A549 (cell line): Measurements from ENCODE around the gene STIM1. TPM values are rescaled to one million over a fixed set of nuclear protein-coding genes. Genes with fewer than 3 reads are reported as not detected.
"Not testable (repeated sequence)": the region's sequence is repeated elsewhere in the genome, so short reads cannot be mapped to it uniquely, and the experiment has no call there.

Experiments
- ATAC-seq, 2 experiments: fragments of 200-7000 bp in 1 of 2; fragments of >200 bp in 1 of 2; cut with Nextera tagmentation in 1 of 2; cut with Tn5 transposase in 1 of 2; 3 replicates each; pipeline versions ENCODE4 v1.8.0 to v1.9.1; 2018 to 2020; ENCODE audit warnings: mild to moderate bottlenecking in 1 of 2, moderate library complexity in 1 of 2
- CTCF ChIA-PET: fragments of 300-600 bp; sonication (Branson Sonifier 250); formaldehyde crosslinking; extraction: SDS; loops from one replicate; lab custom pipeline; 2021; ENCODE audit warnings: antibody characterized with exemption, inconsistent platforms; lab: Yijun Ruan, JAX
- POLR2A ChIA-PET: fragments of 350-600 bp; formaldehyde crosslinking; extraction: SDS; loops from one replicate; lab custom pipeline; 2021; ENCODE audit warnings: antibody characterized with exemption, inconsistent platforms; lab: Yijun Ruan, JAX
- DNase-seq, 2 experiments: peaks; one replicate each; pipeline versions ENCODE4 v3.0.0 to v3.0.0-alpha.2; 2011 to 2016; ENCODE audit warnings: low read depth in 1 of 2, low spot score in 1 of 2
- FAIRE-seq: peaks from 2 replicates; lab custom pipeline; 2011; peaks lifted over from hg19 to GRCh38; lab: Jason Lieb, UNC
- H3K27ac ChIP-seq, 2 experiments: fragments of >200 bp; sonication (Bioruptor Twin); formaldehyde crosslinking; 3 replicates each; pipeline ENCODE4 v1.5.1; 2016 to 2017
- H3K4me1 ChIP-seq: fragments of >200 bp; sonication (Bioruptor Twin); formaldehyde crosslinking; 3 replicates; pipeline ENCODE4 v1.6.1; 2016
- H3K4me2 ChIP-seq: fragments of >200 bp; sonication (Bioruptor Twin); formaldehyde crosslinking; 3 replicates; pipeline ENCODE4 v1.6.1; 2016
- H3K4me3 ChIP-seq: fragments of >200 bp; sonication (Bioruptor Twin); formaldehyde crosslinking; 3 replicates; pipeline ENCODE4 v1.5.1; 2016
- H3K9me3 ChIP-seq: fragments of >200 bp; sonication (Bioruptor Twin); formaldehyde crosslinking; 3 replicates; pipeline ENCODE4 v1.6.1; 2016
- CBX2 ChIP-seq: fragments of 200-600 bp; sonication (generic); IDR thresholded peaks from 2 replicates; pipeline ENCODE4 v1.6.1; 2016; ENCODE audit warnings: low read depth, mild to moderate bottlenecking, borderline replicate concordance
- CEBPB ChIP-seq, 2 experiments: fragments of >200 bp in 1 of 2; sonication (Bioruptor Twin) in 1 of 2; formaldehyde crosslinking in 1 of 2; IDR thresholded peaks; 2 replicates each; pipeline ENCODE4 v1.6.1; 2012 to 2016
- EHMT2 ChIP-seq: fragments of 200-600 bp; sonication (generic); IDR thresholded peaks from 2 replicates; pipeline ENCODE4 v1.6.1; 2016; ENCODE audit warnings: antibody characterized with exemption, low read depth, mild to moderate bottlenecking, moderate library complexity
- FOSL2 ChIP-seq, 2 experiments: fragments of 450-650 bp in 1 of 2; fragments of >200 bp in 1 of 2; sonication (Bioruptor Twin) in 1 of 2; formaldehyde crosslinking; IDR thresholded peaks; 2 replicates each; pipeline versions ENCODE4 v1.5.0 to v1.6.1; 2016 to 2020; ENCODE audit warnings: mild to moderate bottlenecking in 1 of 2, moderate library complexity in 1 of 2
- HOXA7 ChIP-seq: fragments of 250-450 bp; sonication (Bioruptor Pico); IDR thresholded peaks from 2 replicates; pipeline ENCODE4 v1.5.0; 2020; ENCODE audit warnings: mild to moderate bottlenecking, moderate library complexity
- NFE2L2 ChIP-seq: fragments of 150-350 bp; conservative IDR thresholded peaks from 2 replicates; pipeline ENCODE4 v1.6.1; 2014; ENCODE audit warnings: low read length
- NR3C1 ChIP-seq: fragments of >200 bp; sonication (Bioruptor Twin); formaldehyde crosslinking; IDR thresholded peaks from 3 replicates; pipeline ENCODE4 v1.6.1; 2017
- RNF2 ChIP-seq: fragments of 200-600 bp; sonication (generic); IDR thresholded peaks from 2 replicates; pipeline ENCODE4 v1.6.1; 2016; ENCODE audit warnings: low read depth, mild to moderate bottlenecking, antibody characterized with exemption, moderate library complexity, borderline replicate concordance
- ZNF302 ChIP-seq: fragments of 250-450 bp; sonication (Bioruptor Pico); IDR thresholded peaks from 2 replicates; pipeline ENCODE4 v1.9.0; 2021; ENCODE audit warnings: inconsistent platforms, mild to moderate bottlenecking, moderate library complexity
- WGBS: methylation state at CpG from one replicate; pipeline ENCODE4 v1.1.6; 2017; ENCODE audit errors: missing lambda C conversion rate; 5-methylcytosine and 5-hydroxymethylcytosine counted together
- polyA plus RNA-seq, 4 experiments: library from polyadenylated mRNA; depleted of rRNA in 3 of 4; stranded (reverse); fragments of >200 nt; fragmentation: RNase III in 1 of 4; extraction: RNeasy Plus Mini Kit Qiagen cat#74134 plus additional on column Dnase treatment in 1 of 4; gene quantifications; 2 replicates in 3 of 4; 3 replicates in 1 of 4; pipeline ENCODE4 v1.2.3, GENCODE V29; 2011 to 2017
- TF ChIP-seq, protein P1 (sequence below): fragments of 250-450 bp; sonication (Bioruptor Pico); IDR thresholded peaks from 2 replicates; pipeline ENCODE4 v1.5.0; 2020; ENCODE audit warnings: low read depth, mild to moderate bottlenecking, moderate library complexity
- TF ChIP-seq, protein P2 (sequence below): IDR thresholded peaks from 2 replicates; pipeline ENCODE4 v1.6.1; 2012
- TF ChIP-seq, protein P3 (sequence below): fragments of >200 bp; sonication (Bioruptor Twin); formaldehyde crosslinking; IDR thresholded peaks from 2 replicates; pipeline ENCODE4 v1.6.1; 2016
- TF ChIP-seq, protein P4 (sequence below): fragments of 450-650 bp; IDR thresholded peaks from 2 replicates; pipeline ENCODE4 v1.6.1; 2014; ENCODE audit warnings: antibody characterized with exemption

STIM1 gene
- polyA plus RNA-seq, 2 of the 4 experiments (the other 2 are of a cell fraction): 35.2 to 38.7 TPM

DNA sequence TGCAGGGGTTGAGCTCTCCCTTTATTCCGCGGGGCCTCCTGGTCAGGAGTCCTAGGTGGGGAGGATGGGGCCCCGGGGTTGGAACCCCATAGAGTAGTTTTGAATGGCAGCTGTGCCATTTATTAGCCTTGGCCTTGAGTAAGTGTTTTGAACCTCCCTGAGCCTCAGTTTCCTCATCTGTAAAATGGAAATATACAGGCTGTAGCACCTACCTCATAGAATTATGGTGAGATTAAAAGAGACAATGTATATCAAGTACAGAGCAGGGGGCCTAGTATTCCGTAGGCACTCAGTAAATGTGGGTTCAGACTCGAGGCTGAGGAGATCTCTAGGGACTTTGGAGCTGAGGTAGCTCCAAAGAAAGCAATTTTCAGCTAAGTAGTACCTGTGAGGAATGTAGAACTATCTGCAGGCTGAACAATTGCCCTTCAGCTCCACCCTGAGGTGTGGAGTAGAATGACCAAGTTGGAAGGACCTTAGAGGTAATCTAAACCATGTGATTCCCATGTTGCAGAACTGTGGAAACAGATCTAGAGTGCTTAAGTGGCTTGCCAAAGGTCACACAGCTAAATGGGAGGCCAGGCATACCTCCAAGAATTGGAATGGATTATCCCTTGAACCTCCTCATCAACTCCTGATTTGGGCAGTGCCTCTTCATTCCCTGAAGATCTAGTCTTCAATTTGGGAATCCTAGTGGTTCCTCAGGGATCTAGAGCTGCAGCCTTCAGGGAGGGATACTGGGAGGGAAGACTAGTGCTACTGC lies 46.4 kb upstream of the STIM1 start (continued):
- no peak for TF ChIP-seq CEBPB (IDR thresholded peaks at IDR 0.05)
- TF ChIP-seq, protein P1, sequence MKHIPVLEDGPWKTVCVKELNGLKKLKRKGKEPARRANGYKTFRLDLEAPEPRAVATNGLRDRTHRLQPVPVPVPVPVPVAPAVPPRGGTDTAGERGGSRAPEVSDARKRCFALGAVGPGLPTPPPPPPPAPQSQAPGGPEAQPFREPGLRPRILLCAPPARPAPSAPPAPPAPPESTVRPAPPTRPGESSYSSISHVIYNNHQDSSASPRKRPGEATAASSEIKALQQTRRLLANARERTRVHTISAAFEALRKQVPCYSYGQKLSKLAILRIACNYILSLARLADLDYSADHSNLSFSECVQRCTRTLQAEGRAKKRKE (CRISPR knock-in tag): no peak

DNA sequence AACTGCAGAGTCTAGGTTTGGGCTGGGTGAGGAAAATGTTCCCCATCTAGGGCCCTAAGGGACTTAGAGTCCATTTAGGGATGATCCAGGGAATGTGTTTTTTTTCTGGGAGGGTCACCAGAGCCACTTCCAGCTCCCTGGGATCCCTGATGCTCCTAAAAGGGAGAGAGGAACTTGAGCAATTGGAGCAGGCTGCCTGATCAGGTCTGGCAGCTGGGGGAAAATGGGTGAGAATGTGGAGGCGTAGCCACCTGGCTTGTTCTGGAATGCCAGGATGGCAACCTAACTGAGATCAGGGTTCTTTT lies 45.9 kb upstream of the STIM1 start:
- WGBS: 100% methylated on average over 1 of the region's 1 CpG

DNA sequence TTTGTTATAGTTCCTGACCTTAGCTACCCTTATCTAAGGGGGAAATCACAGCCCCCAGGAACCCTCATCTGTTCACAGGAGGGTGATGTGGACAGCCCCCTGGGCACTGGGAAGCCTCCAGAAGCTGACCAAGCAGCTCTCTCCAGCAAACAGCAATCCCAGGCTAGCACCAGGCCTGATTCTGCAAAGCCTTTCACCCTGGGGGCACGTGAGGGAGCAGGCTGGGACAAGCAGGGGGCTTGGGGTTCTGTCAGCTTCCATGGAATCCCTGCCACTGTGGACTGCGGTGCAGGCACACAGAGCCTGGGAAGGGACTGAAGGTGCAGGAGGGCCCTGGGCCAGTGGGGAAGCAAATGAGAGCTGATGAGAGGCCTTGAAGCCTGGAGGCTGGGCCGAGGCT lies 45.0 kb upstream of the STIM1 start:
- no peak for FAIRE-seq
- H3K4me3 ChIP-seq: no peak overlapping the region
- TF ChIP-seq, protein P2, sequence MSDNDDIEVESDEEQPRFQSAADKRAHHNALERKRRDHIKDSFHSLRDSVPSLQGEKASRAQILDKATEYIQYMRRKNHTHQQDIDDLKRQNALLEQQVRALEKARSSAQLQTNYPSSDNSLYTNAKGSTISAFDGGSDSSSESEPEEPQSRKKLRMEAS: no peak
- no peak for TF ChIP-seq ZNF302
- TF ChIP-seq CBX2: no peak
- TF ChIP-seq, protein P3, sequence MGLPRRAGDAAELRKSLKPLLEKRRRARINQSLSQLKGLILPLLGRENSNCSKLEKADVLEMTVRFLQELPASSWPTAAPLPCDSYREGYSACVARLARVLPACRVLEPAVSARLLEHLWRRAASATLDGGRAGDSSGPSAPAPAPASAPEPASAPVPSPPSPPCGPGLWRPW: no peak
- no peak for TF ChIP-seq NR3C1
- TF ChIP-seq, protein P4, sequence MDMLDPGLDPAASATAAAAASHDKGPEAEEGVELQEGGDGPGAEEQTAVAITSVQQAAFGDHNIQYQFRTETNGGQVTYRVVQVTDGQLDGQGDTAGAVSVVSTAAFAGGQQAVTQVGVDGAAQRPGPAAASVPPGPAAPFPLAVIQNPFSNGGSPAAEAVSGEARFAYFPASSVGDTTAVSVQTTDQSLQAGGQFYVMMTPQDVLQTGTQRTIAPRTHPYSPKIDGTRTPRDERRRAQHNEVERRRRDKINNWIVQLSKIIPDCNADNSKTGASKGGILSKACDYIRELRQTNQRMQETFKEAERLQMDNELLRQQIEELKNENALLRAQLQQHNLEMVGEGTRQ: no peak
- TF ChIP-seq CEBPB (IDR thresholded peaks at IDR 0.05): no peak
- TF ChIP-seq NFE2L2: no peak
- TF ChIP-seq, all 56 proteins: peak for 0
- POLR2A ChIA-PET: interaction anchor here (1.1 kb wide), 1 partner anchor 31 kb away, joined by 5 read pairs; no protein-coding TSS in a partner anchor
- CTCF ChIA-PET: interaction anchor here (0.6 to 7.2 kb wide), 9 partner anchors 10 to 263 kb away, joined by 3 to 66 read pairs (median 14); partner anchors contain the start of genes NUP98 and RHOG
- H3K9me3 ChIP-seq: no peaks in the 10 kb centered on the region
- no peak for ATAC-seq
- no peak overlapping the region for H3K4me2 ChIP-seq
- 60% methylated on average over 3 of the region's 3 CpGs for WGBS
- DNase-seq: no peak
- no peak overlapping the region for H3K27ac ChIP-seq
- 0 out of 3 replicates have a peak, but pooled peaks cover 3% of the 10 kb centered on the region for H3K4me1 ChIP-seq

More for the DNA sequence above, 45.9 kb upstream of the STIM1 start:
- FAIRE-seq (no peak), DNase-seq (no peak)
- no peaks in the 10 kb centered on the region for H3K9me3 ChIP-seq
- no peak overlapping the region for H3K27ac ChIP-seq
- 0 out of 3 replicates have a peak, but pooled peaks cover 3% of the 10 kb centered on the region for H3K4me1 ChIP-seq
- POLR2A ChIA-PET: interaction anchor here (0.6 to 3.4 kb wide), 4 partner anchors 10 to 32 kb away, joined by 4 to 23 read pairs (median 8); partner anchors contain the start of genes NUP98 and RHOG
- no peak overlapping the region for H3K4me3 ChIP-seq
- TF ChIP-seq HOXA7 (CRISPR knock-in tag): no peak
- TF ChIP-seq, protein P3: no peak
- TF ChIP-seq EHMT2: no peak
- TF ChIP-seq, all 56 proteins: peak for 0
- CTCF ChIA-PET: interaction anchor here (0.9 to 7.2 kb wide), 19 partner anchors 11 to 263 kb away, joined by 3 to 66 read pairs (median 13); partner anchors contain the start of genes NUP98 and RHOG
- ATAC-seq: no peak
- H3K4me2 ChIP-seq: no peak overlapping the region; the same call in 2 of the 3 replicates

DNA sequence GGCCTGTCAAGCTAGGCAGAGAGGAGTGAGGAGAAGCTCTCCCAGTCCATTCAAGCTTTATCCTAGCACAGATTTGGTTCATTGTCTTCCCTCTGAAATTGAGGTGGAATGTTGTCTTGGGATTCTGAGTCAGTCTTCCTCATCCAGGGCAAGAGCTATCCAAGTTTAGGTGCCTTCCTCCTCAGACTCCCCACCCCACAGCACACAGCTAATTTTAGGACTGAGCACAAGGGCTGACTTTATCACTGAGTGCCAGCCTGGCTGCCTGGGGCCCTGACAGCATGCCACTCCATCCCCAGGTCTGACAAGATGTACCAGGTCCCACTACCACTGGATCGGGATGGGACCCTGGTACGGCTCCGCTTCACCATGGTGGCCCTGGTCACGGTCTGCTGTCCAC lies 44.5 kb upstream of the STIM1 start:
- ChIA-PET POLR2A (interaction anchor here (1.1 kb wide), 1 partner anchor 30 kb away, joined by 5 read pairs; no protein-coding TSS in a partner anchor), CTCF (interaction anchor here (0.6 to 7.2 kb wide), 8 partner anchors 10 to 262 kb away, joined by 3 to 66 read pairs (median 12); partner anchors contain the start of gene NUP98)
- no peak for FAIRE-seq

DNA sequence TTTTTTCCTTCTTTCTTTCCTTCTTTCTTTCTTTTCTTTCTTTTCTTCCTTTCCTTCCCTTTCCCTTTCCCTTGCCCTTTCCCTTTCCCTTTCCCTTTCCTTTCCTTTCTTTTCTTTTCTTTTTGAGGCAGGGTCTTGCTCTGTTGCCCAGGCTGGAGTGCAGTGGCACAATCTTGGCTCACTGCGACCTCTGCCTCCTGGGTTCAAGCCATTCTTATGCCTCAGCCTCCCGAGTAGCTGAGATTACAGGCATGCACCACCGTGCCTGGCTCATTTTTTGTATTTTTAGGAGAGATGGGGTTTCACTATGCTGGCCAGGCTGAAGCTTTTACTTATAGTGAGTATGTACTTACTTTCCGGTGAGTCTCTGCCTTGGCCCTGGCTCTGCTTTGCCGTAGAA lies 40.6 kb upstream of the STIM1 start:
- DNase-seq: not testable (repeated sequence)
- CTCF ChIA-PET: interaction anchor here (0.6 to 1.9 kb wide), 3 partner anchors 10 to 1414 kb away, joined by 3 to 9 read pairs (median 5); partner anchors contain the start of gene TSSC4

More for the DNA sequence above, 44.5 kb upstream of the STIM1 start:
- WGBS: 100% methylated on average over 4 of the region's 4 CpGs
- Histone ChIP-seq H3K27ac (no peak overlapping the region), H3K4me2 (no peak overlapping the region), H3K4me1 (0 out of 3 replicates have a peak, but pooled peaks cover 3% of the 10 kb centered on the region)
- DNase-seq: no peak
- TF ChIP-seq RNF2: no peak
- no peak for TF ChIP-seq FOSL2 (IDR thresholded peaks at IDR 0.05)
- TF ChIP-seq FOSL2 (CRISPR knock-in tag; IDR thresholded peaks at IDR 0.05): no peak
- TF ChIP-seq, protein P2: no peak
- TF ChIP-seq, all 56 proteins: peak for 0
- H3K9me3 ChIP-seq: no peaks in the 10 kb centered on the region
- H3K4me3 ChIP-seq: no peak overlapping the region
- ATAC-seq: no peak

More for the DNA sequence above, 40.6 kb upstream of the STIM1 start:
- H3K27ac ChIP-seq, POLR2A ChIA-PET, FAIRE-seq, ATAC-seq, H3K4me1 ChIP-seq, H3K4me3 ChIP-seq, H3K9me3 ChIP-seq, H3K4me2 ChIP-seq: not testable (repeated sequence)
- 67% methylated on average over 5 of the region's 5 CpGs for WGBS
